ENCODE results near the gene SLU7.

- TF ChIP-seq CTCF (IDR thresholded peaks at IDR 0.05; ENCODE audit: extremely low read depth in 1 of 2, insufficient read depth in 1 of 2, low read depth in 1 of 2, low read length in 2 of 2), result no peak
- TF ChIP-seq FOS (IDR thresholded peaks at IDR 0.05; ENCODE audit: borderline replicate concordance, insufficient read depth, low read length), result no peak
Observed at GRCh38 chr5:160463227-160463626, 44.3 kb upstream of the SLU7 start.
